WTC11 (cell line): Measurements from ENCODE around the gene SORCS2. TPM values are rescaled to one million over a fixed set of nuclear protein-coding genes. Genes with fewer than 3 reads are reported as not detected.

ENCODE experiments used
- ATAC-seq: fragments of 200-7000 bp; cut with Tn5 transposase; 2 replicates; pipeline ENCODE4 v1.10.0; 2021; ENCODE audit warnings: mild to moderate bottlenecking, moderate library complexity
- CTCF ChIA-PET: fragments of 300-600 bp; sonication (Branson Sonifier 250); formaldehyde crosslinking; loops from one replicate; lab custom pipeline; 2021; ENCODE audit warnings: antibody characterized with exemption; lab: Charles Lee
- POLR2A ChIA-PET: fragments of 350-600 bp; sonication (Branson Sonifier 250); formaldehyde crosslinking; loops from one replicate; lab custom pipeline; 2021; ENCODE audit warnings: antibody characterized with exemption; lab: Charles Lee
- DNase-seq: peaks from one replicate; pipeline ENCODE4 v3.0.0; 2021; ENCODE audit warnings: low spot score
- H3K27ac Mint-ChIP-seq: 2 replicates; pipeline ENCODE4 v1.8.0; 2021; ENCODE audit warnings: mixed read lengths
- H3K27me3 Mint-ChIP-seq: 2 replicates; pipeline ENCODE4 v1.8.0; 2021; ENCODE audit warnings: low read depth, mild to moderate bottlenecking, moderate library complexity, mixed read lengths
- H3K36me3 Mint-ChIP-seq: 2 replicates; pipeline ENCODE4 v1.8.0; 2021; ENCODE audit warnings: mixed read lengths
- H3K4me1 Mint-ChIP-seq: 2 replicates; pipeline ENCODE4 v1.8.0; 2022; ENCODE audit warnings: mixed read lengths
- H3K4me3 Mint-ChIP-seq: 2 replicates; pipeline ENCODE4 v1.8.0; 2021; ENCODE audit warnings: mild to moderate bottlenecking, moderate library complexity, mixed read lengths
- H3K9me3 Mint-ChIP-seq: 2 replicates; pipeline ENCODE4 v1.8.0; 2021; ENCODE audit warnings: mixed read lengths
- ATF6 ChIP-seq: sonication (generic); formaldehyde crosslinking; IDR thresholded peaks from 2 replicates; pipeline ENCODE4 v1.8.1; 2023; ENCODE audit warnings: mild to moderate bottlenecking, missing genetic modification reagents
- ETV6 ChIP-seq: sonication (generic); formaldehyde crosslinking; IDR thresholded peaks from 2 replicates; pipeline ENCODE4 v1.8.1; 2022; ENCODE audit warnings: mild to moderate bottlenecking, missing genetic modification reagents
- GRHL2 ChIP-seq: fragments of 250-450 bp; sonication (Bioruptor Pico); IDR thresholded peaks from 2 replicates; pipeline ENCODE4 v1.8.0; 2022; ENCODE audit warnings: mild to moderate bottlenecking, moderate library complexity; ENCODE audit not compliant: insufficient replicate concordance, severe bottlenecking
- NFATC4 ChIP-seq: fragments of 250-450 bp; sonication (Bioruptor Pico); IDR thresholded peaks from 2 replicates; pipeline ENCODE4 v1.9.0; 2021; ENCODE audit warnings: mild to moderate bottlenecking
- NR2C2 ChIP-seq: sonication (generic); formaldehyde crosslinking; IDR thresholded peaks from 2 replicates; pipeline ENCODE4 v1.8.0; 2022; ENCODE audit warnings: mild to moderate bottlenecking, missing genetic modification reagents
- RORB ChIP-seq: fragments of 250-450 bp; sonication (Bioruptor Pico); IDR thresholded peaks from 2 replicates; pipeline ENCODE4 v1.9.0; 2021; ENCODE audit warnings: mild to moderate bottlenecking
- ZNF317 ChIP-seq: sonication (generic); formaldehyde crosslinking; IDR thresholded peaks from 2 replicates; pipeline ENCODE4 v1.8.1; 2023; ENCODE audit warnings: low read depth, mild to moderate bottlenecking, moderate library complexity, missing genetic modification reagents, borderline replicate concordance
- ZNF512 ChIP-seq: sonication (generic); formaldehyde crosslinking; IDR thresholded peaks from 2 replicates; pipeline ENCODE4 v1.8.1; 2022; ENCODE audit warnings: missing genetic modification reagents, borderline replicate concordance
- ZNF532 ChIP-seq: fragments of 250-450 bp; sonication (Bioruptor Pico); IDR thresholded peaks from 2 replicates; pipeline ENCODE4 v1.9.0; 2021; ENCODE audit warnings: mild to moderate bottlenecking, borderline replicate concordance
- total RNA-seq: library from RNA; stranded (reverse); gene quantifications from 3 replicates; pipeline ENCODE4 v1.2.3, GENCODE V29; 2021
- TF ChIP-seq, protein P1 (sequence below): fragments of 250-450 bp; sonication (Bioruptor Pico); IDR thresholded peaks from 2 replicates; pipeline ENCODE4 v1.9.0; 2021; ENCODE audit warnings: mild to moderate bottlenecking
- TF ChIP-seq, protein P2 (sequence below): sonication (generic); formaldehyde crosslinking; IDR thresholded peaks from 2 replicates; pipeline ENCODE4 v1.8.0; 2023; ENCODE audit warnings: mild to moderate bottlenecking, missing genetic modification reagents

SORCS2 gene
- total RNA-seq, 1 experiment from 2014 or later, result 6.6 TPM

- no peak for TF ChIP-seq ZNF512 (CRISPR knock-in tag)
- no peak for TF ChIP-seq NR2C2
- no peak for TF ChIP-seq ETV6 (CRISPR knock-in tag)
Observed at GRCh38 chr4:7172946-7173345, 19.4 kb upstream of the SORCS2 start (continued).

GRCh38 chr4:7173841-7174449 is 18.4 kb upstream of the SORCS2 start:
- ATAC-seq (no peak), DNase-seq (no peak)
- H3K36me3 Mint-ChIP-seq, result no peaks in the 10 kb centered on the region
- 0 out of 2 replicates have a peak, but pooled peaks cover under 1% of the 10 kb centered on the region for H3K9me3 Mint-ChIP-seq
- no peak overlapping the region for H3K27ac Mint-ChIP-seq
- H3K4me3 Mint-ChIP-seq, result no peak overlapping the region
- H3K4me1 Mint-ChIP-seq, result no peaks in the 10 kb centered on the region
- ChIA-PET CTCF (interaction anchor here (0.8 to 1.0 kb wide), 2 partner anchors 17 to 72 kb away, joined by 3 to 4 read pairs; no protein-coding TSS in a partner anchor), POLR2A (no interaction called here)
- TF ChIP-seq RORB (CRISPR knock-in tag) (no peak), ZNF532 (no peak)
- TF ChIP-seq, protein P1, sequence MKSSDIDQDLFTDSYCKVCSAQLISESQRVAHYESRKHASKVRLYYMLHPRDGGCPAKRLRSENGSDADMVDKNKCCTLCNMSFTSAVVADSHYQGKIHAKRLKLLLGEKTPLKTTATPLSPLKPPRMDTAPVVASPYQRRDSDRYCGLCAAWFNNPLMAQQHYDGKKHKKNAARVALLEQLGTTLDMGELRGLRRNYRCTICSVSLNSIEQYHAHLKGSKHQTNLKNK (CRISPR knock-in tag), result no peak
- H3K27me3 Mint-ChIP-seq, result no peaks in the 10 kb centered on the region; the same call in 1 of the 2 replicates

DNA sequence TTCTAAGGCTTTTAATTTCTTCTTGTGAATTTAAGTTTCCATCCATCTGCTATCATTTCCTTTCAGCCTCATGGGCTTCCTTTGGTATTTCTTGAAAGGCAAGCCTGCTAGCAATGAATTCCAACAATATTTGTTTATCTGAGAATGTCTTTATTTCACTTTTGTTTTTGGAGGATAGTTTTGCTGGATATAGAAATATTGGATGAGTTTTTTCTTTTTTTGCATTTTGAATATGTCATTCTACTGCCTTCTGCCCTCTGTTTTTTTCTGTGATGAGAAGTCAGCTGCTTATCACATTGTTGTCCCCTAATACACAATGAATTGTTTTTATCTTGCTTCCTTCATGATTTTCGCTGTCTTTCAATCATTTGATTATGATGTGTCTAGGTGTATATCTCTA is 13.2 kb upstream of the SORCS2 start:
- DNase-seq, result no peak
- peaks cover 9% of the 10 kb centered on the region for H3K27me3 Mint-ChIP-seq
- ChIA-PET CTCF (no interaction called here), POLR2A (no interaction called here)
- no peak overlapping the region for H3K27ac Mint-ChIP-seq
- no peak for ATAC-seq
- TF ChIP-seq, protein P2, sequence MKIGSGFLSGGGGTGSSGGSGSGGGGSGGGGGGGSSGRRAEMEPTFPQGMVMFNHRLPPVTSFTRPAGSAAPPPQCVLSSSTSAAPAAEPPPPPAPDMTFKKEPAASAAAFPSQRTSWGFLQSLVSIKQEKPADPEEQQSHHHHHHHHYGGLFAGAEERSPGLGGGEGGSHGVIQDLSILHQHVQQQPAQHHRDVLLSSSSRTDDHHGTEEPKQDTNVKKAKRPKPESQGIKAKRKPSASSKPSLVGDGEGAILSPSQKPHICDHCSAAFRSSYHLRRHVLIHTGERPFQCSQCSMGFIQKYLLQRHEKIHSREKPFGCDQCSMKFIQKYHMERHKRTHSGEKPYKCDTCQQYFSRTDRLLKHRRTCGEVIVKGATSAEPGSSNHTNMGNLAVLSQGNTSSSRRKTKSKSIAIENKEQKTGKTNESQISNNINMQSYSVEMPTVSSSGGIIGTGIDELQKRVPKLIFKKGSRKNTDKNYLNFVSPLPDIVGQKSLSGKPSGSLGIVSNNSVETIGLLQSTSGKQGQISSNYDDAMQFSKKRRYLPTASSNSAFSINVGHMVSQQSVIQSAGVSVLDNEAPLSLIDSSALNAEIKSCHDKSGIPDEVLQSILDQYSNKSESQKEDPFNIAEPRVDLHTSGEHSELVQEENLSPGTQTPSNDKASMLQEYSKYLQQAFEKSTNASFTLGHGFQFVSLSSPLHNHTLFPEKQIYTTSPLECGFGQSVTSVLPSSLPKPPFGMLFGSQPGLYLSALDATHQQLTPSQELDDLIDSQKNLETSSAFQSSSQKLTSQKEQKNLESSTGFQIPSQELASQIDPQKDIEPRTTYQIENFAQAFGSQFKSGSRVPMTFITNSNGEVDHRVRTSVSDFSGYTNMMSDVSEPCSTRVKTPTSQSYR (CRISPR knock-in tag), result no peak
- no peak for TF ChIP-seq NFATC4
- no peak for TF ChIP-seq ZNF317 (CRISPR knock-in tag)
- TF ChIP-seq ZNF512 (CRISPR knock-in tag), result no peak
- TF ChIP-seq ATF6 (CRISPR knock-in tag), result no peak
- no peak for TF ChIP-seq GRHL2 (CRISPR knock-in tag)
- H3K9me3 Mint-ChIP-seq, result peaks cover 18% of the 10 kb centered on the region
- H3K36me3 Mint-ChIP-seq, result peaks cover 7% of the 10 kb centered on the region; the same call in 1 of the 2 replicates
- H3K4me3 Mint-ChIP-seq, result no peak overlapping the region
- no peaks in the 10 kb centered on the region for H3K4me1 Mint-ChIP-seq
